Measurements from ENCODE around the gene DGKK. TPM values are rescaled to one million over a fixed set of nuclear protein-coding genes. Genes with fewer than 3 reads are reported as not detected.

Gene DGKK
- total and polyA plus RNA-seq, 11 donors, result not detected

GRCh38 chrX:50407976-50408375 is 62.6 kb downstream of the DGKK start:
- H3K4me1 ChIP-seq, result no peaks in the 10 kb centered on the region
- intact Hi-C loops (cut with DNase I), result loop anchor here in 1 of 10 donors (10.0 kb wide), 1 partner anchor 63 kb away; no protein-coding TSS in a partner anchor
- TF ChIP-seq POLR2A (IDR thresholded peaks at IDR 0.05), result no peak
- TF ChIP-seq CTCF (IDR thresholded peaks at IDR 0.05), result no peak
- ATAC-seq (no peak), DNase-seq (no peak)
- H3K27ac ChIP-seq, result no peak overlapping the region
- peaks cover 0 to 12% (median 0%) of the 10 kb centered on the region in 12 donors for H3K9me3 ChIP-seq
- H3K36me3 ChIP-seq, result no peaks in the 10 kb centered on the region
- no peak overlapping the region for H3K4me3 ChIP-seq
- WGBS, 4 donors, result 71 to 73% (median 71%) methylated on average over 2 of the region's 2 CpGs
- peaks cover 0 to 14% (median 0%) of the 10 kb centered on the region in 9 donors for H3K27me3 ChIP-seq

- TF ChIP-seq CTCF (IDR thresholded peaks at IDR 0.05) (no peak), POLR2A (IDR thresholded peaks at IDR 0.05) (no peak)
- H3K27ac ChIP-seq, result no peak overlapping the region
- H3K36me3 ChIP-seq, result no peaks in the 10 kb centered on the region
- DNase-seq, result no peak
- H3K27me3 ChIP-seq, result peaks cover 0 to 13% (median 0%) of the 10 kb centered on the region in 9 donors
- WGBS, 4 donors, result 53 to 60% (median 55%) methylated on average over 5 of the region's 5 CpGs
- no peak for ATAC-seq
- no peak overlapping the region for H3K4me3 ChIP-seq
- no peaks in the 10 kb centered on the region for H3K4me1 ChIP-seq
- peaks cover 0 to 6% (median 0%) of the 10 kb centered on the region in 12 donors for H3K9me3 ChIP-seq
- intact Hi-C loops (cut with DNase I), result loop anchor here in 1 of 10 donors (10.0 kb wide), 1 partner anchor 59 kb away; no protein-coding TSS in a partner anchor
Observed at GRCh38 chrX:50403903-50404302, 66.7 kb downstream of the DGKK start.

GRCh38 chrX:50402886-50403285 is 67.7 kb downstream of the DGKK start:
- Histone ChIP-seq H3K4me3 (no peak overlapping the region), H3K9me3 (peaks cover 0 to 4% (median 0%) of the 10 kb centered on the region in 12 donors), H3K36me3 (no peaks in the 10 kb centered on the region), H3K4me1 (no peaks in the 10 kb centered on the region), H3K27me3 (peaks cover 0 to 17% (median 0%) of the 10 kb centered on the region in 9 donors), H3K27ac (no peak overlapping the region)
- ATAC-seq, result no peak
- intact Hi-C loops (cut with DNase I), result loop anchor here in 1 of 10 donors (10.0 kb wide), 1 partner anchor 58 kb away; no protein-coding TSS in a partner anchor
- TF ChIP-seq POLR2A (IDR thresholded peaks at IDR 0.05) (no peak), CTCF (IDR thresholded peaks at IDR 0.05) (no peak)
- no peak for DNase-seq
- 72 to 83% (median 80%) methylated on average over 3 of the region's 3 CpGs for WGBS, 4 donors

GRCh38 chrX:50393902-50394301 is 76.7 kb downstream of the DGKK start:
- no peaks in the 10 kb centered on the region for H3K36me3 ChIP-seq
- no peak overlapping the region for H3K4me3 ChIP-seq
- no peak for DNase-seq
- H3K27ac ChIP-seq, result no peak overlapping the region
- H3K27me3 ChIP-seq, result peaks cover 0 to 13% (median 0%) of the 10 kb centered on the region in 9 donors
- ATAC-seq, result no peak
- TF ChIP-seq POLR2A (IDR thresholded peaks at IDR 0.05) (no peak), CTCF (IDR thresholded peaks at IDR 0.05) (no peak)
- no peaks in the 10 kb centered on the region for H3K9me3 ChIP-seq
- WGBS, 4 donors, result 18 to 42% (median 31%) methylated on average over 2 of the region's 2 CpGs
- intact Hi-C loops (cut with DNase I), result no loop called here
- H3K4me1 ChIP-seq, result no peaks in the 10 kb centered on the region

Data from heart left ventricle (tissue), 16 donors.